ENCODE results near the gene TNFSF15.

TNFSF15 gene

GRCh38 chr9:114805670-114806525, at the start of gene TNFSF15:
Gene TNFSF15, minus strand, starts transcription at chr9:114806039. Its CDS starts 27 bp downstream, at chr9:114806012.
- DNase-seq (ENCODE audit: low read depth in 1 of 2, low spot score in 1 of 2): no peak

- DNase-seq (ENCODE audit: low read depth in 1 of 2, low spot score in 1 of 2): no peak
These were observed 49.6 kb upstream of the TNFSF15 start for GRCh38 chr9:114855488-114855887.

- DNase-seq (ENCODE audit: low read depth in 1 of 2, low spot score in 1 of 2): no peak
These were observed 49.0 kb upstream of the TNFSF15 start for GRCh38 chr9:114854736-114855355.

GRCh38 chr9:114853071-114853855, 47.4 kb upstream of the TNFSF15 start:
- DNase-seq (ENCODE audit: low read depth in 1 of 2, low spot score in 1 of 2): no peak

- DNase-seq (ENCODE audit: low read depth in 1 of 2, low spot score in 1 of 2): no peak
These were observed 46.3 kb upstream of the TNFSF15 start for GRCh38 chr9:114852050-114852594.

GRCh38 chr9:114851306-114851705, 45.5 kb upstream of the TNFSF15 start:
- no peak for DNase-seq (ENCODE audit: low read depth in 1 of 2, low spot score in 1 of 2)

GRCh38 chr9:114850871-114851270, 45.0 kb upstream of the TNFSF15 start:
- no peak for DNase-seq (ENCODE audit: low read depth in 1 of 2, low spot score in 1 of 2)

- DNase-seq (ENCODE audit: low read depth in 1 of 2, low spot score in 1 of 2): no peak
These were observed 43.6 kb upstream of the TNFSF15 start for GRCh38 chr9:114849450-114849849.

- no peak for DNase-seq (ENCODE audit: low read depth in 1 of 2, low spot score in 1 of 2)
These were observed 41.9 kb upstream of the TNFSF15 start for GRCh38 chr9:114847492-114848417.

- DNase-seq (ENCODE audit: low read depth in 1 of 2, low spot score in 1 of 2): no peak
These were observed 39.5 kb upstream of the TNFSF15 start for GRCh38 chr9:114845373-114845772.

- no peak for DNase-seq (ENCODE audit: low read depth in 1 of 2, low spot score in 1 of 2)
These were observed 38.9 kb upstream of the TNFSF15 start for GRCh38 chr9:114844766-114845165.

GRCh38 chr9:114837923-114838322, 32.1 kb upstream of the TNFSF15 start:
- DNase-seq (ENCODE audit: low read depth in 1 of 2, low spot score in 1 of 2): no peak

GRCh38 chr9:114836769-114837168, 30.9 kb upstream of the TNFSF15 start:
- no peak for DNase-seq (ENCODE audit: low read depth in 1 of 2, low spot score in 1 of 2)

GRCh38 chr9:114834386-114834785, 28.5 kb upstream of the TNFSF15 start:
- DNase-seq (ENCODE audit: low read depth in 1 of 2, low spot score in 1 of 2): no peak

- DNase-seq (ENCODE audit: low read depth in 1 of 2, low spot score in 1 of 2): no peak
These were observed 24.7 kb upstream of the TNFSF15 start for GRCh38 chr9:114830546-114830945.

- DNase-seq (ENCODE audit: low read depth in 1 of 2, low spot score in 1 of 2): no peak
These were observed 24.0 kb upstream of the TNFSF15 start for GRCh38 chr9:114829574-114830440.

GRCh38 chr9:114828303-114828650, 22.4 kb upstream of the TNFSF15 start:
- no peak for DNase-seq (ENCODE audit: low read depth in 1 of 2, low spot score in 1 of 2)

GRCh38 chr9:114827641-114828302, 21.9 kb upstream of the TNFSF15 start:
- DNase-seq (ENCODE audit: low read depth in 1 of 2, low spot score in 1 of 2): no peak

- DNase-seq (ENCODE audit: low read depth in 1 of 2, low spot score in 1 of 2): no peak
These were observed 20.6 kb upstream of the TNFSF15 start for GRCh38 chr9:114826431-114826830.

Measured in activated T-helper 1 cell treated with anti-CD3 and anti-CD28 coated beads, Interleukin-2, amount 50 U/mL, for 16 hours (primary cell).